ENCODE data around the gene ACTRT3.

The ACTRT3 gene

DNA sequence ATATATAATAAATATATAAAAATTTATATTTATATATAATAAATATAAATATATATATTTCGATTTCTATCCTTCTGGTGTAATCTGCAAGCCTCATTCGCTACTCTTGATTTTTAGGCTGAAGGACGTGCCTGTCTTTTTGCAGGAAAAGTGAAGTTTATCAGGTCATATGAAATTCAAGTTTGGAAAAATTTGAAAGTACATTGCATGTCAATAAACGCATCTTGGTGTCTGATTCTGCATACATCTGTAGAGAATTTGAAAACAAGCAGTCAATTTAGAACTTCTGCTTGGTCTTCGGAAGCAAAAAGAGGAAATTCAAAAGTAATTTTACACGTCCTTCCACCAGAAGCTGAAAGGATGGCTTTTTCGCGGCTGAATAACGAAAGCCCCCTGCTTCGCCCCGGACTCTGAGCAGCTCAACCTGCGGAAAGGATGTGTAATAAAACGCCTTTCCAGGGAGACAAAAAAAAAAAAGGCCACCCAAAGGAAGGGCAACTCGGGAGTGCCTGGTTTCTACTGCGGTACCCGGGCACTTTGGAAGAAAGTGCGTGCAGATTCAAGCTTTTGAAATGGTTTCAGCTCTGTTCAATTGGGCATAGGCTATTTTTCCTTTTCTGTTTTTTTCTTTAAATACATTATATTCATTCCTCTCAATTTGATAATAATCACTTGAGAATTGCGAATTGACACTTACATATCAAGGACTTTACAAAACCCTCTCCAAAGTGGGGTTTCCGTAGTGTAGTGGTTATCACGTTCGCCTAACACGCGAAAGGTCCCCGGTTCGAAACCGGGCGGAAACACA lies 2.3 kb upstream of the ACTRT3 start:
- Histone ChIP-seq H3K36me3 (ENCODE audit: insufficient read depth, insufficient read length, low read length) (peaks cover 29% of the 10 kb centered on the region), H3K4me3 (ENCODE audit: insufficient read length, low read depth) (peak overlapping the region; percentile 36), H3K27me3 (ENCODE audit: insufficient read depth, insufficient read length) (no peaks in the 10 kb centered on the region), H3K4me1 (ENCODE audit: insufficient read depth, insufficient read length) (no peaks in the 10 kb centered on the region), H3K9ac (ENCODE audit: insufficient read length, low read depth) (peak overlapping the region; percentile 43), H3K9me3 (ENCODE audit: insufficient read depth, low read length) (no peaks in the 10 kb centered on the region)
- peak; percentile 64 for DNase-seq (ENCODE audit: low read depth, low spot score)
- TF ChIP-seq ZNF274 (IDR thresholded peaks at IDR 0.05; ENCODE audit: low read depth, low read length) = no peak
- no peak for TF ChIP-seq YY1 (IDR thresholded peaks at IDR 0.05; ENCODE audit: insufficient read depth, insufficient read length)
- no peak for TF ChIP-seq SUZ12 (IDR thresholded peaks at IDR 0.05; ENCODE audit: extremely low read depth, insufficient read depth, insufficient read length)

DNA sequence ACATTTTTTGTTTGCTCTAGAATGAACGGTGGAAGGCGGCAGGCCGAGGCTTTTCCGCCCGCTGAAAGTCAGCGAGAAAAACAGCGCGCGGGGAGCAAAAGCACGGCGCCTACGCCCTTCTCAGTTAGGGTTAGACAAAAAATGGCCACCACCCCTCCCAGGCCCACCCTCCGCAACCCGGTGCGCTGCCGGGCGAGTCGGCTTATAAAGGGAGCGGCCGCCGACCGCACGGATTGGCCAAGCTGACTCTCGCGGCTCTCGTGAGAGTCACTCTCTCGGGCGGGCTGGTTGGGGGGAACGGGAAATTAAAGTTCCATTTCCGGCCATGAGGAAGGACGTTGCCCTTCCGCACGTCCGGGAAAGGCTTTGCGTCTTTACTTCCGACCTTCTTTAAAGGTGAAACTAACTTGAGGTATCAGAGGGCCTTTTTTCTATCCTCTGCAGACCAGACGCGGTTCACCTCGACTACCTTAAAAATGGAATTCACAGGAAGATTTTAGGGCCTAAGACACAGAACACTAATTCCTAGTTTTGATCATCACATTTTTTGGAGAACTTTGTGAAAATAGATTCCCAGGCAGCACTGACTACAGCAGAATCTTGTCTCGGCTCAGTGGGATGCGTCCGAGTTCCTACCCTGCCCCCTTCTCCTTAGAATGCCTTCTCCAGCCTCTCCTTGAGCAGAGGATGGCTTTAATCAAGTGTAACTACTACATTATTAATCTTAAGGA lies 4.3 kb downstream of the ACTRT3 start, which contains the start of gene TERC:
TERC (minus strand) TSS at position 179 of the 731 bp plus-strand sequence.
- H3K36me3 ChIP-seq (ENCODE audit: insufficient read depth, insufficient read length, low read length) = no peaks in the 10 kb centered on the region
- H3K9me3 ChIP-seq (ENCODE audit: insufficient read depth, low read length) = peaks cover 16% of the 10 kb centered on the region
- H3K27me3 ChIP-seq (ENCODE audit: insufficient read depth, insufficient read length) = no peaks in the 10 kb centered on the region
- H3K4me3 ChIP-seq (ENCODE audit: insufficient read length, low read depth) = peak within 1 kb of the TSS; percentile 88
- peak; percentile 65 for DNase-seq (ENCODE audit: low read depth, low spot score)
- H3K4me1 ChIP-seq (ENCODE audit: insufficient read depth, insufficient read length) = no peaks in the 10 kb centered on the region
- TF ChIP-seq ZNF274 (IDR thresholded peaks at IDR 0.05; ENCODE audit: low read depth, low read length) = no peak
- peak; percentile 14 for TF ChIP-seq YY1 (IDR thresholded peaks at IDR 0.05; ENCODE audit: insufficient read depth, insufficient read length)
- H3K9ac ChIP-seq (ENCODE audit: insufficient read length, low read depth) = peak within 1 kb of the TSS; percentile 93

DNA sequence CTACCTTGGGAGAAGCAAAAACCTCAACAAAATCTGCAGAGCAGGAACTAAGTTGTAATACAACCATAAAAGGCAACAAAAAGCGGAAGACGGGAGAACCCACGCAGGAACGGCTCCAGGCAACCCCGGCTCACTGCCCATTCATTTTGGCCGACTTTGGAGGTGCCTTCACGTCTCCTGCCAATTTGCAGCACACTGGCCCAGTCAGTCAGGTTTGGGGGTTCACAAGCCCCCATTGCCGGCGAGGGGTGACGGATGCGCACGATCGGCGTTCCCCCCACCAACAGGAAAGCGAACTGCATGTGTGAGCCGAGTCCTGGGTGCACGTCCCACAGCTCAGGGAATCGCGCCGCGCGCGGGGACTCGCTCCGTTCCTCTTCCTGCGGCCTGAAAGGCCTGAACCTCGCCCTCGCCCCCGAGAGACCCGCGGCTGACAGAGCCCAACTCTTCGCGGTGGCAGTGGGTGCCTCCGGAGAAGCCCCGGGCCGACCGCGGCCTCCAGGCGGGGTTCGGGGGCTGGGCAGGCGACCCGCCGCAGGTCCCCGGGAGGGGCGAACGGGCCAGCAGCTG lies 5.0 kb downstream of the ACTRT3 start:
- DNase-seq (ENCODE audit: low read depth, low spot score) = no peak
- Histone ChIP-seq H3K4me3 (ENCODE audit: insufficient read length, low read depth) (peak overlapping the region; percentile 88), H3K9me3 (ENCODE audit: insufficient read depth, low read length) (peaks cover 23% of the 10 kb centered on the region), H3K4me1 (ENCODE audit: insufficient read depth, insufficient read length) (no peaks in the 10 kb centered on the region), H3K9ac (ENCODE audit: insufficient read length, low read depth) (peak overlapping the region; percentile 93), H3K36me3 (ENCODE audit: insufficient read depth, insufficient read length, low read length) (no peaks in the 10 kb centered on the region), H3K27me3 (ENCODE audit: insufficient read depth, insufficient read length) (no peaks in the 10 kb centered on the region)
- TF ChIP-seq SUZ12 (IDR thresholded peaks at IDR 0.05; ENCODE audit: extremely low read depth, insufficient read depth, insufficient read length) (no peak), YY1 (IDR thresholded peaks at IDR 0.05; ENCODE audit: insufficient read depth, insufficient read length) (no peak), ZNF274 (IDR thresholded peaks at IDR 0.05; ENCODE audit: low read depth, low read length) (no peak)

DNA sequence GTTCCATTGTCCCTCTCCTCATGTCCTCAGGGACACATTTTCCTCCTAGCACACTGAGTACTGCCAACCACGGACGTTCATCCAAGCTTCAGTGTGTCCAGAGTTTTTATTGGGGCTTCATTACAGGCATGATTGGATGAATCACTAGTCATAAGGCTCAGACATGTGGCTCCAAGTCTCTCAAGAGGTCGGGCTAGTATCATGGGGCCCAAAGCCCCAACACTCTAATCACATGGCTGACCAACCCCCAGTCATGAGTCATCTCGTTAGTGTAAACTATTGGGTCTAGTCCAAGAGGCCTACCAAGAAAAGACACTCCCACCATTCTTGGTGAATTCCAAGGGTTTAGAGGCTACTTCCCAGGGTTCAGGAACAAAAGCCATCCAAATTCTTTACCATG lies 8.9 kb downstream of the ACTRT3 start:
- no peak overlapping the region for H3K4me3 ChIP-seq (ENCODE audit: insufficient read length, low read depth)
- TF ChIP-seq SUZ12 (IDR thresholded peaks at IDR 0.05; ENCODE audit: extremely low read depth, insufficient read depth, insufficient read length) (no peak), ZNF274 (IDR thresholded peaks at IDR 0.05; ENCODE audit: low read depth, low read length) (no peak), YY1 (IDR thresholded peaks at IDR 0.05; ENCODE audit: insufficient read depth, insufficient read length) (no peak)
- H3K4me1 ChIP-seq (ENCODE audit: insufficient read depth, insufficient read length) = no peaks in the 10 kb centered on the region

DNA sequence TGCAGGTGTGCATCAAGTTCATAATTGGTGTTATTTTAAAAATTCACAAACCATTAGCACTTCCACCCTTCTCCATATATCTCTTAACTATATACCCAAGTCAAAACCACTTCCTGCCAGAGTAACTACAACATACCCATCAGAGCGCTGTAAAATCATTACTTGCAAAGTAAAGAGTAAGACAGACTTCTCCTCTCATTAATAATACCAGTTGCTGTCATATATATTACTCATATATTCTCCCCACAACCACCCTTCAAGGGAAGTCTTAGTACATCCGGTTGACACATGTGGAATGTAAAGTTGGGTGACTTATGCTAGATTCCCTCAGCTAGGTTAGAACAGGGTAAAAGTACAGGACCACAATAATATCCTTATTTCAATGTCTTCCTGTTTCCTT lies 10.1 kb downstream of the ACTRT3 start:
- Histone ChIP-seq H3K9ac (ENCODE audit: insufficient read length, low read depth) (no peak overlapping the region), H3K36me3 (ENCODE audit: insufficient read depth, insufficient read length, low read length) (no peaks in the 10 kb centered on the region), H3K4me3 (ENCODE audit: insufficient read length, low read depth) (no peak overlapping the region), H3K27me3 (ENCODE audit: insufficient read depth, insufficient read length) (no peaks in the 10 kb centered on the region), H3K9me3 (ENCODE audit: insufficient read depth, low read length) (peaks cover 24% of the 10 kb centered on the region), H3K4me1 (ENCODE audit: insufficient read depth, insufficient read length) (no peaks in the 10 kb centered on the region)
- no peak for DNase-seq (ENCODE audit: low read depth, low spot score)
- TF ChIP-seq ZNF274 (IDR thresholded peaks at IDR 0.05; ENCODE audit: low read depth, low read length) = no peak
- no peak for TF ChIP-seq SUZ12 (IDR thresholded peaks at IDR 0.05; ENCODE audit: extremely low read depth, insufficient read depth, insufficient read length)
- TF ChIP-seq YY1 (IDR thresholded peaks at IDR 0.05; ENCODE audit: insufficient read depth, insufficient read length) = no peak

More for the DNA sequence above, 8.9 kb downstream of the ACTRT3 start:
- Histone ChIP-seq H3K27me3 (ENCODE audit: insufficient read depth, insufficient read length) (no peaks in the 10 kb centered on the region), H3K9me3 (ENCODE audit: insufficient read depth, low read length) (peaks cover 24% of the 10 kb centered on the region), H3K9ac (ENCODE audit: insufficient read length, low read depth) (no peak overlapping the region), H3K36me3 (ENCODE audit: insufficient read depth, insufficient read length, low read length) (no peaks in the 10 kb centered on the region)
- no peak for DNase-seq (ENCODE audit: low read depth, low spot score)

DNA sequence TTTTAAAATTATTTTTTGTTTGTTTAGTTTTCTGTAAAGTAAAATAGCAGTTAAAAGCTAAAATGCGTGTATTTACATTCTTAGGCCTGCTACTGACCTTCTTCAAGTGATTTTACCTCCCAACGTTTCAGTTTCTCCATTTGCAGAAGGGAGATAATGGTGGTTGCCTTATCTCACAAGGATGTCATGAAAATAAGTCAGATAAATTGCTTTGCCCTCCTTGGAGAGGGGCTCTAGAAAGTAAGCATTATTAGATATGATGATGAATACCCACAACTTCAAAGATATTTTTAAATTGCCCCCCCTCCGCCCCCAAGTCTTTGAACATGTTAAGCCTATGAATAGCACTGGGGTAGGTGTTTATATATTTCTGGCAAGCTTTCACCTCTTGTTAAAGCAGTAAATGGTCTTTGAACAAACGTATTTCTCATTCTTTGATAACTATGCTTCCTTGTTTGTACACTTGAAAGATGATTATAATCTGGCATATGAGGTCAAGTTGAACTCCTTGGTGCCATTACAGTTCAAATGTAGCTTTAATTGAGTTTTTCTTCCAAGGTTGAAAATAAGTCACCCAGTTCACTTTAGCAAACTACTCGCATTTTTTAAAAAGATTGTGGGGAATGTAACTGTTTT lies 10.9 kb downstream of the ACTRT3 start:
- Histone ChIP-seq H3K9ac (ENCODE audit: insufficient read length, low read depth) (no peak overlapping the region), H3K4me1 (ENCODE audit: insufficient read depth, insufficient read length) (no peaks in the 10 kb centered on the region), H3K9me3 (ENCODE audit: insufficient read depth, low read length) (peaks cover 24% of the 10 kb centered on the region), H3K27me3 (ENCODE audit: insufficient read depth, insufficient read length) (no peaks in the 10 kb centered on the region), H3K4me3 (ENCODE audit: insufficient read length, low read depth) (no peak overlapping the region), H3K36me3 (ENCODE audit: insufficient read depth, insufficient read length, low read length) (no peaks in the 10 kb centered on the region)
- TF ChIP-seq ZNF274 (IDR thresholded peaks at IDR 0.05; ENCODE audit: low read depth, low read length) = no peak
- TF ChIP-seq SUZ12 (IDR thresholded peaks at IDR 0.05; ENCODE audit: extremely low read depth, insufficient read depth, insufficient read length) = no peak
- TF ChIP-seq YY1 (IDR thresholded peaks at IDR 0.05; ENCODE audit: insufficient read depth, insufficient read length) = no peak
- no peak for DNase-seq (ENCODE audit: low read depth, low spot score)
